Neutrophil (primary cell): Measurements from ENCODE around the gene GLYATL2.

ENCODE experiments used
- H3K27ac ChIP-seq: fragments of 200-600 bp; sonication (generic); 2 replicates; pipeline ENCODE4 v1.5.1; 2016; ENCODE audit warnings: mild to moderate bottlenecking, moderate library complexity
- H3K27me3 ChIP-seq: fragments of 200-600 bp; sonication (generic); 2 replicates; pipeline ENCODE4 v1.6.0; 2016; ENCODE audit warnings: mild to moderate bottlenecking
- H3K36me3 ChIP-seq: fragments of 200-600 bp; sonication (generic); 2 replicates; pipeline ENCODE4 v1.5.1; 2017
- H3K4me1 ChIP-seq, 2 experiments: fragments of 200-600 bp in 1 of 2; sonication (generic) in 1 of 2; 1 replicate in 1 of 2; 2 replicates in 1 of 2; pipeline versions ENCODE4 v1.5.1 to v1.6.1; 2013 to 2016; ENCODE audit warnings: low read depth in 1 of 2, low read length in 1 of 2, mild to moderate bottlenecking in 1 of 2, moderate library complexity in 1 of 2; ENCODE audit not compliant: control insufficient read depth in 1 of 2, insufficient read depth in 1 of 2
- H3K4me3 ChIP-seq, 2 experiments: fragments of 200-600 bp in 1 of 2; sonication (generic) in 1 of 2; 1 replicate in 1 of 2; 2 replicates in 1 of 2; pipeline ENCODE4 v1.5.1; 2013 to 2016; ENCODE audit warnings: low read depth in 1 of 2, low read length in 1 of 2, mild to moderate bottlenecking in 1 of 2, moderate library complexity in 1 of 2
- H3K9me3 ChIP-seq: fragments of 200-600 bp; sonication (generic); 2 replicates; pipeline ENCODE4 v1.5.1; 2016
- TF ChIP-seq, protein P1 (sequence below): fragments of 200-600 bp; sonication (generic); IDR thresholded peaks from 2 replicates; pipeline ENCODE4 v1.5.1; 2016; ENCODE audit warnings: antibody characterized with exemption

The GLYATL2 gene

DNA sequence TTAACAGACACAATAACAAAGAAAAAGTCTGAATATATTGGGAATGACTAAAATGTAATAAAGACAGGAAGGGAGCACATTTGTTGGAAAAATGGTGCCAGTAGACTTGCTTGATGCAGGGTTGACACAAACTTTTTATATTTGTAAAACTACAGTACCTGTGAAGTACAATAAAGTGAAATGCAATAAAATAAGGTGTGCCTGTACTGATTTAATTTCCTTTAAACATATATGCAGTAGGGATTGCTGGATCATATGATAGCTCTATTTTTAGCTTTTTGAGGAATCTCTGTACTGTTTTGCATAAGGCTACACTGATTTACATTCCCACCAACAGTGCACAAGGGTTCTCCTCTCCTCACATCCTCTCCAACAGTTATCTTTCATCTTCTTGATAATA lies 12.3 kb upstream of the GLYATL2 start:
- TF ChIP-seq, protein P1, sequence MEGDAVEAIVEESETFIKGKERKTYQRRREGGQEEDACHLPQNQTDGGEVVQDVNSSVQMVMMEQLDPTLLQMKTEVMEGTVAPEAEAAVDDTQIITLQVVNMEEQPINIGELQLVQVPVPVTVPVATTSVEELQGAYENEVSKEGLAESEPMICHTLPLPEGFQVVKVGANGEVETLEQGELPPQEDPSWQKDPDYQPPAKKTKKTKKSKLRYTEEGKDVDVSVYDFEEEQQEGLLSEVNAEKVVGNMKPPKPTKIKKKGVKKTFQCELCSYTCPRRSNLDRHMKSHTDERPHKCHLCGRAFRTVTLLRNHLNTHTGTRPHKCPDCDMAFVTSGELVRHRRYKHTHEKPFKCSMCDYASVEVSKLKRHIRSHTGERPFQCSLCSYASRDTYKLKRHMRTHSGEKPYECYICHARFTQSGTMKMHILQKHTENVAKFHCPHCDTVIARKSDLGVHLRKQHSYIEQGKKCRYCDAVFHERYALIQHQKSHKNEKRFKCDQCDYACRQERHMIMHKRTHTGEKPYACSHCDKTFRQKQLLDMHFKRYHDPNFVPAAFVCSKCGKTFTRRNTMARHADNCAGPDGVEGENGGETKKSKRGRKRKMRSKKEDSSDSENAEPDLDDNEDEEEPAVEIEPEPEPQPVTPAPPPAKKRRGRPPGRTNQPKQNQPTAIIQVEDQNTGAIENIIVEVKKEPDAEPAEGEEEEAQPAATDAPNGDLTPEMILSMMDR = no peak
- Histone ChIP-seq H3K27ac (no peak overlapping the region), H3K9me3 (no peaks in the 10 kb centered on the region), H3K4me3 (no peak overlapping the region), H3K36me3 (no peaks in the 10 kb centered on the region), H3K4me1 (no peaks in the 10 kb centered on the region), H3K27me3 (no peaks in the 10 kb centered on the region)

DNA sequence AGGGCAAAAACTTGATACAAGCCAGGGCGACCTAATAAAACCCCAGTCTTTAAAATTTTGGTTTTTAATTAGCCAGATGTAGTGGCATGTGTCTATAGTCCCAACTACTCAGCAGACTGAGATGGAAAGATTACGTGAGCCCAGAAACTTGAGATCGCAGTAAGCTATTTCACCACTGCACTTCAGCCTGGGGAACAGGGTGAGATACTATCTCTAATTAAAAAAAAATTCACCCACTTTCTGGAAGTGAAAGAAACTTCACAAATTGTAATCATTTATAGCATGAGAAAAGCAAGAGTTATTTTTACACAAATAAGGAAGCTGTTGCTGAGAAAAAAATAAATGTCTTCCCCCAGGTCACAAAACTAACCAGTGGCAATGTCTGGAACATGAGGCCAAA lies 882 bp upstream of the GLYATL2 start:
- peaks cover 21% of the 10 kb centered on the region for H3K27me3 ChIP-seq
- H3K4me3 ChIP-seq = no peak overlapping the region
- TF ChIP-seq, protein P1 = no peak
- H3K4me1 ChIP-seq = no peaks in the 10 kb centered on the region
- H3K9me3 ChIP-seq = no peaks in the 10 kb centered on the region
- no peak overlapping the region for H3K27ac ChIP-seq
- H3K36me3 ChIP-seq = no peaks in the 10 kb centered on the region

DNA sequence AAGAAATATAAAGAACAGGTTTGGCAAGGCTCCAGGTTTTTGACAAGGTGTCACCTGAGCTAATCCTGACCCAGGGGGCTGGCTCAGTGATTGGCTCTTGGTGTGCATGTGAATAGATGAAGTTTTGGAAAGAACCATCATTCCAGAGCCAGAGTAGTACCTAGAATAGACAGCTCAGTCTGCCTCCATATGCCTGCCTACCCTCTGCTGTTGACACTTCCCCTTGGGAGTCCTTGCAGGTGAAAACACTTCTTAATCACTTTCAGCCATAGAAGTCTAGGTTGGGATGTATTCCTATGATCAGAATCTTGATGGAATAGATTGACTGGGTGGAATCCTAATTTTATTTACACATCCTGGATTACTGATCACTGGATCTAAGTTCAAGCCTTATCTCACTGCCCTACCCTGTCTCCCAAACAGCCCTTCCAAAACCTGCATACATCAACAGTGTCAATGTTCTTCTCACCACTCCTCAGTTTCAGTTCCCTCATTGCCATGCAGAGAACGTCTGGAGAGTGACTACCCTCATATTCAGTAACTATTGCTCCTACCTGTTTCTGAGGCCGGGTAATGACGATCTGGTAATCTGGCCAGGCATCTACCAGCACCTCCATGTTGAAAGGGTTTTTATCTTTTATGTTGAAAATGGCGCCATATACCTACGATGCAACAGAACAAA lies 6.7 kb downstream of the GLYATL2 start:
- Histone ChIP-seq H3K4me3 (no peak overlapping the region), H3K4me1 (no peaks in the 10 kb centered on the region), H3K27ac (no peak overlapping the region), H3K27me3 (no peaks in the 10 kb centered on the region), H3K9me3 (no peaks in the 10 kb centered on the region), H3K36me3 (no peaks in the 10 kb centered on the region)
- TF ChIP-seq, protein P1 = no peak

DNA sequence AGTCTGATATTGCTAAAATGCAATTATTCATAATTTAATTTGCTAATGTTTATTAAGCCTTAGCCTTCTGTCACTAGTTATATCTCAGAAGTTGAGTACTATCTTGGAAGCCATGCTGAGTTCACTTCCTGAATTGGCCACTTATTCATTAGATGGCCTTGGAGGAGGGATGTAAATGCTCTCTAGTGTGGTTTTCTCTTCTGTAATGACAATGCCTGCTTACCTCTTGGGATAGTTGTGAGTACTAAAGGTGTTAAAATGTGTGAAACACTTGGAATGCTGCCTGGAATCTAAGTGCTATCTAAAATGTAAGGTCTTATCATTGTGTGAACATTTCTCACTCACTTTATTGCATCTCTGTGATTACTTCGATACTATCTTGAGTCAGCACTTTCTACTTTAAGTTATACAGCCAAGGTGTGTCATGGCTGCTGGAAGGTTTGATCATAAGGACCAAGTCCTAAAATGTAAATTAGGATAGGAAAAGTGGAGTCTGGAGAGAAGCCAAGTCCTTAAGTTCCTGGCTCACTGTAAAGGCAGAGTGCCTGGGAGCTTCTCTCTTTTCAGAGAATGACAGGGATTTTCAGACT lies 12.4 kb downstream of the GLYATL2 start:
- Histone ChIP-seq H3K4me3 (no peak overlapping the region), H3K4me1 (no peaks in the 10 kb centered on the region), H3K9me3 (no peaks in the 10 kb centered on the region), H3K27ac (no peak overlapping the region), H3K36me3 (no peaks in the 10 kb centered on the region), H3K27me3 (peaks cover 29% of the 10 kb centered on the region)
- TF ChIP-seq, protein P1 = no peak

DNA sequence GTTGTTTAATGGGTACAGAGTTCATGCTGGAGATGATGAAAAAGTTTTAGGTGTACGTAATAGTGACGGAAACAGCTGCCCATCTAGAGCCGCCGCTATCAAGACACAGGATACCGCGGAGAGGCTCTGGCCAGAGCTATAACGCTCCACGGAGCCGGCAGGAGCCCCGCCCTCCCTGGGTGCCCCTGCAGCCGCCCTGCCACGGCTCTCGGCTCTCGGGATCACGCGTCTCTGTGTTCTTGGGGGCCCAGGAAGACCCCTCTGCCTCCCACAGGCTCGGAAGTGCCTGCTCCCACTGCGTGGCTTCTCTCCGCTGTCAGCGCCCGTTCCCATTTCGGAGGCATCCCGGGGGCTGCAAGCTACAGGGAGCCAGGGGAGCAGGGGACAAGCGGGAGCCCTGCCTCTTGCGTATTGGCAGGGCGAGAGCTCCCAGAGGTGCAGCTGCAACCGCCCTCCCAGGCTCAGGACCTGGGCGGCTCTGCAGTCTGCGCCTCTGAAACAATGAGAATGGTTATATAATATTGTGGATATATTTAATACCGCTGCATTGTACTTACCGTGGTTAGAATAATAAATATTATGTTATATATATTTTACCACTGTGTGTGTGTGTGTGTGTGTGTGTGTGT lies 13.7 kb downstream of the GLYATL2 start:
- H3K27ac ChIP-seq = no peak overlapping the region
- H3K36me3 ChIP-seq = no peaks in the 10 kb centered on the region
- no peaks in the 10 kb centered on the region for H3K9me3 ChIP-seq
- H3K27me3 ChIP-seq = peaks cover 29% of the 10 kb centered on the region
- TF ChIP-seq, protein P1 = no peak
- no peak overlapping the region for H3K4me3 ChIP-seq
- H3K4me1 ChIP-seq = no peaks in the 10 kb centered on the region
